Mammary epithelial cell (primary cell): ENCODE measurements around the gene ADGRD1.

ENCODE experiments used
- EZH2 ChIP-seq: IDR thresholded peaks from 2 replicates; pipeline ENCODE4 v1.6.1; 2012; ENCODE audit warnings: low read length, inconsistent platforms, borderline replicate concordance
- TF ChIP-seq, protein P1 (sequence below), 2 donors: IDR thresholded peaks in 1 of 2; conservative IDR thresholded peaks in 1 of 2; 2 replicates each; pipeline ENCODE4 v1.5.1; 2011 to 2012; ENCODE audit warnings: inconsistent platforms in 2 of 2, low read length in 2 of 2, mild to moderate bottlenecking in 2 of 2, control low read depth in 1 of 2, low read depth in 1 of 2; ENCODE audit not compliant: insufficient read depth in 1 of 2; ENCODE audit errors: extremely low read depth in 1 of 2

- no peak for TF ChIP-seq EZH2
- TF ChIP-seq, protein P1, sequence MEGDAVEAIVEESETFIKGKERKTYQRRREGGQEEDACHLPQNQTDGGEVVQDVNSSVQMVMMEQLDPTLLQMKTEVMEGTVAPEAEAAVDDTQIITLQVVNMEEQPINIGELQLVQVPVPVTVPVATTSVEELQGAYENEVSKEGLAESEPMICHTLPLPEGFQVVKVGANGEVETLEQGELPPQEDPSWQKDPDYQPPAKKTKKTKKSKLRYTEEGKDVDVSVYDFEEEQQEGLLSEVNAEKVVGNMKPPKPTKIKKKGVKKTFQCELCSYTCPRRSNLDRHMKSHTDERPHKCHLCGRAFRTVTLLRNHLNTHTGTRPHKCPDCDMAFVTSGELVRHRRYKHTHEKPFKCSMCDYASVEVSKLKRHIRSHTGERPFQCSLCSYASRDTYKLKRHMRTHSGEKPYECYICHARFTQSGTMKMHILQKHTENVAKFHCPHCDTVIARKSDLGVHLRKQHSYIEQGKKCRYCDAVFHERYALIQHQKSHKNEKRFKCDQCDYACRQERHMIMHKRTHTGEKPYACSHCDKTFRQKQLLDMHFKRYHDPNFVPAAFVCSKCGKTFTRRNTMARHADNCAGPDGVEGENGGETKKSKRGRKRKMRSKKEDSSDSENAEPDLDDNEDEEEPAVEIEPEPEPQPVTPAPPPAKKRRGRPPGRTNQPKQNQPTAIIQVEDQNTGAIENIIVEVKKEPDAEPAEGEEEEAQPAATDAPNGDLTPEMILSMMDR (conservative IDR thresholded peaks at IDR 0.05 in 1 of 2, IDR thresholded peaks at IDR 0.05 in 1 of 2; ENCODE audit: extremely low read depth in 1 of 2, insufficient read depth in 1 of 2, low read depth in 1 of 2, low read length in 2 of 2): no peak
Observed at GRCh38 chr12:131075611-131076010, 121.9 kb downstream of the ADGRD1 start.
